AG04450 (cell line): ENCODE measurements around the gene SEMA5B. TPM values are rescaled to one million over a fixed set of nuclear protein-coding genes. Genes with fewer than 3 reads are reported as not detected.

ENCODE experiments used
- CTCF ChIA-PET: fragments of 300-600, 350-600 bp; formaldehyde crosslinking; extraction: SDS; loops from one replicate; lab custom pipeline; 2022; ENCODE audit warnings: antibody characterized with exemption, inconsistent platforms; lab: Charles Lee
- POLR2A ChIA-PET: fragments of 350-600 bp; formaldehyde crosslinking; extraction: SDS; loops from one replicate; lab custom pipeline; 2021; ENCODE audit warnings: antibody characterized with exemption, inconsistent platforms; lab: Yijun Ruan, JAX
- DNase-seq: peaks from one replicate; pipeline ENCODE4 v3.0.0-alpha.2; 2011; ENCODE audit warnings: low read depth, low spot score
- H3K27ac ChIP-seq: one replicate; pipeline ENCODE4 v1.5.1; 2012; ENCODE audit warnings: low read depth, low read length, control low read depth
- H3K27me3 ChIP-seq: one replicate; pipeline ENCODE4 v1.6.0; 2012; ENCODE audit warnings: low read length; ENCODE audit not compliant: control insufficient read depth, insufficient read depth
- H3K4me3 ChIP-seq: 2 replicates; pipeline ENCODE4 v1.5.1; 2011; ENCODE audit warnings: mild to moderate bottlenecking, low read depth, low read length, control low read depth
- H3K9me3 ChIP-seq: 2 replicates; pipeline ENCODE4 v1.5.1; 2012; ENCODE audit warnings: low read length; ENCODE audit not compliant: control insufficient read depth, insufficient read depth
- CTCF ChIP-seq: IDR thresholded peaks from 2 replicates; pipeline ENCODE4 v1.5.1; 2011; ENCODE audit warnings: low read depth, low read length, control low read depth, inconsistent platforms
- polyA plus RNA-seq: library from polyadenylated mRNA; depleted of rRNA; stranded (reverse); fragments of >200 nt; gene quantifications from 2 replicates; pipeline ENCODE4 v1.2.3, GENCODE V29; 2011

SEMA5B gene
- polyA plus RNA-seq, 1 experiment = not detected

- DNase-seq = no peak
- no peaks in the 10 kb centered on the region; the same call in 1 of the 2 replicates for H3K9me3 ChIP-seq
- CTCF ChIA-PET = interaction anchor here (1.4 kb wide), 1 partner anchor 123 kb away, joined by 3 read pairs; no protein-coding TSS in a partner anchor
- H3K4me3 ChIP-seq = no peak overlapping the region
- POLR2A ChIA-PET = no interaction called here
- H3K27ac ChIP-seq = no peak overlapping the region
- no peaks in the 10 kb centered on the region for H3K27me3 ChIP-seq
- TF ChIP-seq CTCF = no peak
These were observed 45.0 kb upstream of the SEMA5B start for GRCh38 chr3:123072564-123072963.

GRCh38 chr3:123072152-123072551 lies 44.6 kb upstream of the SEMA5B start:
- Histone ChIP-seq H3K9me3 (no peaks in the 10 kb centered on the region; the same call in 1 of the 2 replicates), H3K27me3 (no peaks in the 10 kb centered on the region), H3K4me3 (no peak overlapping the region), H3K27ac (no peak overlapping the region)
- DNase-seq = no peak
- ChIA-PET CTCF (interaction anchor here (1.4 kb wide), 1 partner anchor 123 kb away, joined by 3 read pairs; no protein-coding TSS in a partner anchor), POLR2A (no interaction called here)
- TF ChIP-seq CTCF = no peak

- DNase-seq = no peak
- CTCF ChIA-PET = interaction anchor here (1.4 kb wide), 1 partner anchor 124 kb away, joined by 3 read pairs; no protein-coding TSS in a partner anchor
- no peaks in the 10 kb centered on the region for H3K27me3 ChIP-seq
- H3K9me3 ChIP-seq = no peaks in the 10 kb centered on the region; the same call in 1 of the 2 replicates
- POLR2A ChIA-PET = no interaction called here
- H3K4me3 ChIP-seq = no peak overlapping the region
- no peak overlapping the region for H3K27ac ChIP-seq
- TF ChIP-seq CTCF = no peak
These were observed 44.0 kb upstream of the SEMA5B start for GRCh38 chr3:123071581-123071980.

- DNase-seq = no peak
- CTCF ChIA-PET = interaction anchor here (0.6 to 1.4 kb wide), 2 partner anchors 124 to 125 kb away, joined by 3 to 5 read pairs; no protein-coding TSS in a partner anchor
- no peaks in the 10 kb centered on the region; the same call in 1 of the 2 replicates for H3K9me3 ChIP-seq
- peak; percentile 36; the same call in 1 of the 2 replicates for TF ChIP-seq CTCF
- no peaks in the 10 kb centered on the region for H3K27me3 ChIP-seq
- H3K4me3 ChIP-seq = no peak overlapping the region
- POLR2A ChIA-PET = no interaction called here
- H3K27ac ChIP-seq = no peak overlapping the region
These were observed 43.6 kb upstream of the SEMA5B start for GRCh38 chr3:123071146-123071545.

GRCh38 chr3:123070510-123070909 lies 42.9 kb upstream of the SEMA5B start:
- Histone ChIP-seq H3K27me3 (no peaks in the 10 kb centered on the region), H3K27ac (no peak overlapping the region), H3K4me3 (no peak overlapping the region), H3K9me3 (no peaks in the 10 kb centered on the region; the same call in 1 of the 2 replicates)
- TF ChIP-seq CTCF = no peak
- ChIA-PET POLR2A (no interaction called here), CTCF (interaction anchor here (0.6 kb wide), 1 partner anchor 125 kb away, joined by 5 read pairs; no protein-coding TSS in a partner anchor)
- no peak for DNase-seq
